Activated CD4-positive, alpha-beta T cell treated with anti-CD3 and anti-CD28 coated beads, Interleukin-2, amount 50 U/mL, for 4 hours (primary cell): ENCODE measurements around the gene SLC4A1.

Experiments
- DNase-seq, 2 experiments: peaks; one replicate each; pipeline ENCODE4 v3.0.0-alpha.2; 2020

Gene SLC4A1

GRCh38 chr17:44203731-44204440 lies 64.0 kb downstream of the SLC4A1 start:
- DNase-seq, result peak; percentile 38

DNA sequence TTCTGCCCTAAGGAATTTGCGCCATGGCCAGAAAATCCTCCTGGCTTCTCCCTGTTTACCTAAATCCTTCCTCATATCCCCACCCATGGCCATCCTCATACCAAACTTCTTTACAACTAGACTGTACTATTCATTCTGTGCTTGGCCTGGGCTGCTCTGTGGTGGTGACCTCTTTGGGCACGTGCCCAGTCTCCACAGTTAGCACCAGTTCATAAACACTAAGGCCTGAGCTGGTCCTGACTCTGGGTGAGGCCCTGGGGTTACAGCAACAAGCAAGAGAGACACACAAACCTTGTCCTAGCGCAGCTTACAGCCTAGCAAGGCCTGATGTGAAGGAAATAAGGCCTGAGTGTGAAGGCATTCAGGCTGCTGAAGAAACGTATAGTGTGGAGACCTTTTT lies 65.2 kb downstream of the SLC4A1 start:
- no peak for DNase-seq

DNA sequence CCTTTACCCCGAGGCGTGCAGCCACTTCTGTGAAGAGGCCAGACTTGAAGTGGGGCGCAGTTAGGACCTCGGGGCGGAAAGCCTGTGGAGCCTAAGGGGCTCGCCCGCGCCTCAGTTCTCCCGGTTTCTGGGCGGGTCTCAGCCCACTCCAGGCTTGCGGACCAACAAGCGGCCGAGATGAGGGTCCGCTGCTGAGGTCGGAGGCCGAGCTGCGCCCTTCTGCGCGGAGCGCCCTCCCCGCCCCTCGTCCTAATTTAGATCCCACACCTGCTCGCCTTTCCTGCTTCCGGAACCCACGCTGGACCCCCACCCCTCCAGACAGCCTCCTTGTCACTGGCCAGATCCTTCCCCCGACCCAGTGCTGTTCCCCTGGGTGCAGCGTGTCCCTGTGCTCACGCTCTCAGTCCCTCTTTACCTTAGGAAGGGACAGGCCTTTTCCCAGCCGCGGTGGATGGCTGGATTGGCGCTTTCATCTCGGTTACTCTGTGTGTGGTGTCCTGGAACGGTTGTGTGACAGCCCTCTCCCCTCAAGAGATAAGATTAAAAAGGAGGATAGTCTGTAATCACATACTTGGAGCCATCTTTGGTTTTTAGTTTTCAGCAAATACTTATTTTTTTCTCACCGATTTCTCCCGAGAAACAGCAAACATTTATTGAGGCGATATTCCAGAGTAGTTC lies 67.3 kb downstream of the SLC4A1 start:
- DNase-seq, result no peak

GRCh38 chr17:44199553-44200477 lies 68.1 kb downstream of the SLC4A1 start, which contains the start of gene ATXN7L3:
TSS of gene ATXN7L3 (minus strand) at chr17:44199884. CDS start at chr17:44198070, 1,814 bp downstream.
- DNase-seq, result peak; percentile 100

DNA sequence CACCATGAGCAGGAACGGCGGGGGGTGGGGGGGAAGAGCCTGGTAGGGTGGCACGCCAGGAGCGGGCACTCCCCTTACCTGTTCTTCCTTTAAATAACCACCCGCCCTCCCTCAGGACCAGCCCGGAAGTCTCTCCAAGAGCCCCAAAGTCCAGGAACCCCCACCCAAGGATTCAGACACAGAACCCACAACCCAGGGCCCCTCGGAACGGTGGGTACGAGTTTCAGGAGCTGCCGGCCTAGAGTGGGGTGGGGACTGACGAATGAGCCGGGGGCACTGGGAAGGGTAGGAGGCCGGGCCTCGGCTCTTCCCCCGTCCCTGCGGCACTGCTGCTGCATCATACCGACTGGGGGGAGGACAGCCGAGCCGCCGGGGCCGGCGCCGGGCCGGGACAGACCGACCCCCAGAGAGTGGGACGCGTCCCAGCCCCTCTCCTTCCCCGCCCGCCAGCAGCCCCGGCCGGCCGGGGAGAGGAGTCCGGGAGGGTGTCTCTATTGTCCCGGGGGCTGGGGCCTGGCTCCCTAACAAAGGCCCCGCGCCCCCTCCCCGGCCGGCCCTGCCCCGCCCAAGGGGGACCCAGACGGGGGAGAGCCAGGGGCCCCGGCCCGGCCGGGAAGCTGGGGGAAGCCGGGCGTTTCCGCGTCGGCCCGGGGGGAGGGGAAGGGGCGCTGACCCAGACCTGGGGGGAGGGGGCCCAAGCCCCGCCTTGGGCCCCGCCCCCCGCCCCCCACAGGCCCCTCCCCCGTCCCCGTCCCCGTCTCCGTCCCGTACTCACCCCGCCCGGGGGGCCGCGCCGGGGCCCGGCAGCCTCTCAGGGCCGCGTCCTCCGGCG lies 69.0 kb downstream of the SLC4A1 start:
- DNase-seq, result peak; percentile 33 to 35
